ENCODE data around the gene PABPC1L2B.
"Not testable (repeated sequence)": the region's sequence is repeated elsewhere in the genome, so short reads cannot be mapped to it uniquely, and the experiment has no call there.

- not testable (repeated sequence) for TF ChIP-seq POLR2A, CTCF, POLR2AphosphoS5, EP300 (IDR thresholded peaks at IDR 0.05)
Measured at GRCh38 chrX:73002733-73003132, at the start of gene PABPC1L2B.
